Peyer's patch (tissue), 4 donors: Measurements from ENCODE around the gene TGDS. TPM values are rescaled to one million over a fixed set of nuclear protein-coding genes. Genes with fewer than 3 reads are reported as not detected.

Source experiments
- DNase-seq, 3 donors: peaks; one replicate each; pipeline ENCODE4 v3.0.0-alpha.2; 2017 to 2019
- H3K27ac ChIP-seq, 4 donors: fragments of 200-600 bp; sonication (generic); one replicate each; pipeline ENCODE4 v1.5.1; 2016 to 2019
- H3K27me3 ChIP-seq, 2 donors: fragments of 200-600 bp; sonication (generic); one replicate each; pipeline ENCODE4 v1.5.1; 2019
- H3K36me3 ChIP-seq, 3 donors: fragments of 200-600 bp; sonication (generic); one replicate each; pipeline ENCODE4 v1.5.1; 2016 to 2019
- H3K4me1 ChIP-seq, 4 donors: fragments of 200-600 bp; sonication (generic); one replicate each; pipeline ENCODE4 v1.5.1; 2016 to 2019
- H3K4me3 ChIP-seq, 4 donors: fragments of 200-600 bp; sonication (generic); 1 replicate in 3 of 4; 2 replicates in 1 of 4; pipeline ENCODE4 v1.5.1; 2016 to 2019; ENCODE audit warnings: mild to moderate bottlenecking in 1 of 4
- H3K9me3 ChIP-seq, 4 donors: fragments of 200-600 bp; sonication (generic); one replicate each; pipeline ENCODE4 v1.5.1; 2016 to 2019; ENCODE audit warnings: mild to moderate bottlenecking in 1 of 4
- CTCF ChIP-seq, 6 experiments: fragments of 450-650 bp in 4 of 6; fragments of 200-600 bp in 2 of 6; sonication (generic) in 1 of 6; IDR thresholded peaks; one replicate each; pipeline ENCODE4 v1.5.1; 2017 to 2019; ENCODE audit warnings: antibody characterized with exemption in 6 of 6, mild to moderate bottlenecking in 3 of 6, moderate library complexity in 1 of 6
- POLR2A ChIP-seq, 2 donors: fragments of 450-650 bp; IDR thresholded peaks; one replicate each; pipeline ENCODE4 v1.5.1; 2017; ENCODE audit warnings: antibody characterized with exemption in 2 of 2, mild to moderate bottlenecking in 2 of 2, moderate library complexity in 2 of 2
- total RNA-seq, 4 donors: library from RNA; depleted of rRNA; stranded (reverse); fragments of >200 nt; gene quantifications; one replicate each; pipeline ENCODE4 v1.1.0, GENCODE V29; 2016

Gene TGDS
- total RNA-seq, 4 donors from 2014 or later, result 4.9 to 30.5 (median 11.4) TPM

GRCh38 chr13:94607056-94607455 is 11.1 kb upstream of the TGDS start:
- no peak for TF ChIP-seq CTCF (IDR thresholded peaks at IDR 0.05)
- TF ChIP-seq POLR2A (IDR thresholded peaks at IDR 0.05), result no peak
- H3K4me1 ChIP-seq, result peaks cover 0 to 7% (median 0%) of the 10 kb centered on the region in 4 donors
- no peak overlapping the region for H3K4me3 ChIP-seq
- DNase-seq, result no peak
- H3K9me3 ChIP-seq, result no peaks in the 10 kb centered on the region
- no peak overlapping the region for H3K27ac ChIP-seq
- H3K36me3 ChIP-seq, result peaks cover 0 to 5% (median 0%) of the 10 kb centered on the region in 3 donors
- no peaks in the 10 kb centered on the region for H3K27me3 ChIP-seq

- no peaks in the 10 kb centered on the region for H3K27me3 ChIP-seq
These were observed 6.5 kb upstream of the TGDS start for GRCh38 chr13:94602467-94602866.

GRCh38 chr13:94601446-94602431 is 5.8 kb upstream of the TGDS start, which contains the start of gene GPR180:
Gene GPR180, plus strand, starts transcription at chr13:94601857. Its CDS starts 71 bp downstream, at chr13:94601928.
- Histone ChIP-seq H3K9me3 (no peaks in the 10 kb centered on the region), H3K4me1 (peaks cover 0 to 7% (median 0%) of the 10 kb centered on the region in 4 donors), H3K27ac (peak within 1 kb of the TSS; percentile 66 to 94 (median 86)), H3K4me3 (peak within 1 kb of the TSS; percentile 68 to 95 (median 86)), H3K36me3 (peaks cover 0 to 1% (median 0%) of the 10 kb centered on the region in 3 donors), H3K27me3 (no peaks in the 10 kb centered on the region)
- peak in 1 of 6 experiments; percentile 10 for TF ChIP-seq CTCF (IDR thresholded peaks at IDR 0.05)
- peak; percentile 78 to 84 for TF ChIP-seq POLR2A (IDR thresholded peaks at IDR 0.05)
- peak; percentile 92 to 98 (median 95) for DNase-seq

More at GRCh38 chr13:94602467-94602866, 6.5 kb upstream of the TGDS start:
- H3K4me1 ChIP-seq, result peaks cover 0 to 7% (median 0%) of the 10 kb centered on the region in 4 donors
- no peak for DNase-seq
- peak overlapping the region; percentile 68 to 95 (median 86) for H3K4me3 ChIP-seq
- H3K27ac ChIP-seq, result peak overlapping the region in 2 of 4 donors; percentile 66 to 92
- TF ChIP-seq CTCF (IDR thresholded peaks at IDR 0.05), result no peak
- no peak for TF ChIP-seq POLR2A (IDR thresholded peaks at IDR 0.05)
- no peaks in the 10 kb centered on the region for H3K9me3 ChIP-seq
- peaks cover 0 to 5% (median 0%) of the 10 kb centered on the region in 3 donors for H3K36me3 ChIP-seq

- H3K27me3 ChIP-seq, result no peaks in the 10 kb centered on the region
- TF ChIP-seq POLR2A (IDR thresholded peaks at IDR 0.05) (no peak), CTCF (IDR thresholded peaks at IDR 0.05) (no peak)
- H3K4me3 ChIP-seq, result no peak overlapping the region
- no peak for DNase-seq
- H3K4me1 ChIP-seq, result peaks cover 0 to 11% (median 3%) of the 10 kb centered on the region in 4 donors
- no peak overlapping the region for H3K27ac ChIP-seq
- no peaks in the 10 kb centered on the region for H3K36me3 ChIP-seq
- no peaks in the 10 kb centered on the region for H3K9me3 ChIP-seq
These were observed 3.9 kb upstream of the TGDS start for GRCh38 chr13:94599877-94600276.

GRCh38 chr13:94598281-94598680 is 2.3 kb upstream of the TGDS start:
- no peak for DNase-seq
- Histone ChIP-seq H3K36me3 (no peaks in the 10 kb centered on the region), H3K4me3 (no peak overlapping the region), H3K4me1 (peaks cover 0 to 23% (median 4%) of the 10 kb centered on the region in 4 donors), H3K27ac (no peak overlapping the region), H3K9me3 (no peaks in the 10 kb centered on the region), H3K27me3 (no peaks in the 10 kb centered on the region)
- TF ChIP-seq POLR2A (IDR thresholded peaks at IDR 0.05) (no peak), CTCF (IDR thresholded peaks at IDR 0.05) (no peak)
